Measurements from ENCODE around the gene PRG3.

DNA sequence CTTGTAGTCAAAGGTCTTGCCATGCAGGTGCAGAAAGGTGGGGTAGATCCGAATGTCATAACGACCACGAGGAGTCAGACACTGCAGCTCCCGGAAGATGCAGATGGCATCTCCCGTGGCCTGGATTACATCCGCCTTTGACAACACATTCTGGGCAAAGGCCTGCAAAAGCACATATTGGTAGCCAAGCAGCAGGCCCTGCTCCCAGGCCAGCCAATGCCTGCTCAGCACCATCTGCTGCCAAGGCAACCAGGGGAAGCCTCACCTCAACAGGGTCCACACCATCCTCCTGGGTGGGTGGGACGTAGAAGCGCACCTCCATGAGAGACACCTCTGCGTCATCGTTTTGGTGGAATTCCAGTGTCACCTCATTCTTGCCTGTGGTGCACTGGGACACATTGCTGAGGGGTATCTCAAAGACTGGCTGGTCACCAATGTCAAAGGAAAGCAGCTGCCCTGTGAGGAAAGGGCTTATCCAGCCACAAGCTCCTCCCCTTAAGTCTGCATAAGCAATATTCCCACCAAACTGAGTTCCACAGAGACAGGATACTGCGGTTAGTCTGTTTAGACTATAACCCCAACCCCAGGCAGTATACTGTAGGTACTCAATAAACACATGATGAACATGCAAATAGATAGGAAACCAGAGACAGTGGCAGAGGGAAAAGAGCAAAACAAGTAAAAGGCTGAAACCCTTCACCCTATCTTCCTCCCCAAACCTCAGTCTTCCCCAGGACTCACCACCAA, 48.1 kb downstream of the PRG3 start:
- no peak for TF ChIP-seq EZH2 (IDR thresholded peaks at IDR 0.05; ENCODE audit: insufficient read depth, poor library complexity, severe bottlenecking)
- no peak for TF ChIP-seq EZH2phosphoT487 (IDR thresholded peaks at IDR 0.05; ENCODE audit: insufficient read depth, low read depth)
